Activated naive CD4-positive, alpha-beta T cell treated with anti-CD3 and anti-CD28 coated beads, Interleukin-2, amount 50 U/mL, for 16 hours (primary cell): ENCODE data around the gene NCCRP1.

ENCODE experiments used
- DNase-seq: peaks from one replicate; pipeline ENCODE4 v3.0.0-alpha.2; 2020

Gene NCCRP1

GRCh38 chr19:39165857-39166256 is 30.9 kb upstream of the NCCRP1 start:
- no peak for DNase-seq

GRCh38 chr19:39166571-39167391 is 30.0 kb upstream of the NCCRP1 start:
- DNase-seq = no peak

GRCh38 chr19:39167461-39168257 is 29.1 kb upstream of the NCCRP1 start:
- no peak for DNase-seq

GRCh38 chr19:39168258-39169142 is 28.3 kb upstream of the NCCRP1 start:
- DNase-seq = no peak

- DNase-seq = no peak
These were observed 27.5 kb upstream of the NCCRP1 start for GRCh38 chr19:39169143-39169810.

- no peak for DNase-seq
These were observed 26.2 kb upstream of the NCCRP1 start for GRCh38 chr19:39170386-39171231.

- DNase-seq = no peak
These were observed 25.0 kb upstream of the NCCRP1 start for GRCh38 chr19:39171479-39172465.

GRCh38 chr19:39172700-39173501 is 23.9 kb upstream of the NCCRP1 start:
- DNase-seq = no peak

GRCh38 chr19:39173502-39173991 is 23.2 kb upstream of the NCCRP1 start:
- DNase-seq = no peak

- DNase-seq = no peak
These were observed 22.6 kb upstream of the NCCRP1 start for GRCh38 chr19:39174142-39174541.

- no peak for DNase-seq
These were observed 21.9 kb upstream of the NCCRP1 start for GRCh38 chr19:39174558-39175544.

GRCh38 chr19:39175564-39175963 is 21.2 kb upstream of the NCCRP1 start:
- no peak for DNase-seq

- no peak for DNase-seq
These were observed 19.6 kb upstream of the NCCRP1 start for GRCh38 chr19:39177110-39177699.

GRCh38 chr19:39177736-39178135 is 19.0 kb upstream of the NCCRP1 start:
- DNase-seq = no peak

- DNase-seq = no peak
These were observed 18.3 kb upstream of the NCCRP1 start for GRCh38 chr19:39178296-39179006.

GRCh38 chr19:39179754-39180153 is 17.0 kb upstream of the NCCRP1 start:
- DNase-seq = no peak

GRCh38 chr19:39180749-39181148 is 16.0 kb upstream of the NCCRP1 start:
- no peak for DNase-seq
